ENCODE results near the gene MAP3K7CL.

The MAP3K7CL gene

GRCh38 chr21:29168891-29169315, 38.5 kb downstream of the MAP3K7CL start:
- no peak for DNase-seq (ENCODE audit: low spot score)

- no peak for DNase-seq (ENCODE audit: low spot score)
Measured at GRCh38 chr21:29170944-29171343, 40.5 kb downstream of the MAP3K7CL start.

- DNase-seq (ENCODE audit: low spot score), result no peak
Measured at GRCh38 chr21:29172282-29172681, 41.8 kb downstream of the MAP3K7CL start.

- DNase-seq (ENCODE audit: low spot score), result no peak
Measured at GRCh38 chr21:29174607-29175013, 44.2 kb downstream of the MAP3K7CL start.

GRCh38 chr21:29175408-29176134, 45.1 kb downstream of the MAP3K7CL start:
- DNase-seq (ENCODE audit: low spot score), result peak; percentile 44

- no peak for DNase-seq (ENCODE audit: low spot score)
Measured at GRCh38 chr21:29176471-29177120, 46.2 kb downstream of the MAP3K7CL start.

GRCh38 chr21:29177800-29178199, 47.4 kb downstream of the MAP3K7CL start:
- no peak for DNase-seq (ENCODE audit: low spot score)

- no peak for DNase-seq (ENCODE audit: low spot score)
Measured at GRCh38 chr21:29178926-29179325, 48.5 kb downstream of the MAP3K7CL start.

GRCh38 chr21:29179503-29179902, 49.1 kb downstream of the MAP3K7CL start:
- no peak for DNase-seq (ENCODE audit: low spot score)

- DNase-seq (ENCODE audit: low spot score), result no peak
Measured at GRCh38 chr21:29181799-29182470, 51.5 kb downstream of the MAP3K7CL start.

GRCh38 chr21:29182691-29183092, 52.2 kb downstream of the MAP3K7CL start:
- no peak for DNase-seq (ENCODE audit: low spot score)

GRCh38 chr21:29184037-29184436, 53.6 kb downstream of the MAP3K7CL start:
- DNase-seq (ENCODE audit: low spot score), result peak; percentile 48

- DNase-seq (ENCODE audit: low spot score), result no peak
Measured at GRCh38 chr21:29185172-29185571, 54.7 kb downstream of the MAP3K7CL start.

GRCh38 chr21:29185633-29186032, 55.2 kb downstream of the MAP3K7CL start:
- no peak for DNase-seq (ENCODE audit: low spot score)

- DNase-seq (ENCODE audit: low spot score), result no peak
Measured at GRCh38 chr21:29186246-29186645, 55.8 kb downstream of the MAP3K7CL start.

GRCh38 chr21:29187944-29188343, 57.5 kb downstream of the MAP3K7CL start:
- DNase-seq (ENCODE audit: low spot score), result peak; percentile 30

- DNase-seq (ENCODE audit: low spot score), result no peak
Measured at GRCh38 chr21:29189353-29189752, 58.9 kb downstream of the MAP3K7CL start.

- DNase-seq (ENCODE audit: low spot score), result no peak
Measured at GRCh38 chr21:29190923-29191331, 60.5 kb downstream of the MAP3K7CL start.

GRCh38 chr21:29193072-29193471, 62.6 kb downstream of the MAP3K7CL start:
- no peak for DNase-seq (ENCODE audit: low spot score)

- DNase-seq (ENCODE audit: low spot score), result peak; percentile 65
Measured at GRCh38 chr21:29193901-29194300, 63.5 kb downstream of the MAP3K7CL start.

- no peak for DNase-seq (ENCODE audit: low spot score)
Measured at GRCh38 chr21:29194342-29194741, 63.9 kb downstream of the MAP3K7CL start.

GRCh38 chr21:29194847-29195246, 64.4 kb downstream of the MAP3K7CL start:
- no peak for DNase-seq (ENCODE audit: low spot score)

Measured in pons (tissue), 1 donor.